HCT116 (cell line): ENCODE results near the gene PCDH20.

Experiments
- ATF3 ChIP-seq: IDR thresholded peaks from 2 replicates; pipeline ENCODE4 v1.6.1; 2012
- CBX3 ChIP-seq: IDR thresholded peaks from 2 replicates; pipeline ENCODE4 v1.6.1; 2012; ENCODE audit warnings: low read depth
- EGR1 ChIP-seq: IDR thresholded peaks from 2 replicates; pipeline ENCODE4 v1.6.1; 2012; ENCODE audit warnings: low read depth
- POLR2A ChIP-seq: IDR thresholded peaks from 2 replicates; pipeline ENCODE4 v1.7.0; 2011; ENCODE audit warnings: borderline replicate concordance; ENCODE audit not compliant: insufficient read depth, insufficient read length; ENCODE audit errors: extremely low read depth
- POLR2AphosphoS5 ChIP-seq: IDR thresholded peaks from 2 replicates; pipeline ENCODE4 v1.6.1; 2011; ENCODE audit warnings: mild to moderate bottlenecking, low read depth, low read length, moderate library complexity
- RAD21 ChIP-seq: IDR thresholded peaks from 2 replicates; pipeline ENCODE4 v1.6.1; 2012; ENCODE audit warnings: low read depth, mild to moderate bottlenecking
- SRF ChIP-seq: IDR thresholded peaks from 2 replicates; pipeline ENCODE4 v1.6.1; 2012; ENCODE audit warnings: low read depth
- TF ChIP-seq, protein P1 (sequence below), 3 experiments: fragments of 200-600 bp in 1 of 3; sonication (generic) in 1 of 3; IDR thresholded peaks in 2 of 3; conservative IDR thresholded peaks in 1 of 3; 2 replicates each; pipeline ENCODE4 v1.5.1; 2012 to 2017; ENCODE audit warnings: low read depth in 2 of 3, low read length in 2 of 3, antibody characterized with exemption in 1 of 3, borderline replicate concordance in 1 of 3, control low read depth in 1 of 3, mild to moderate bottlenecking in 1 of 3, mixed read lengths in 1 of 3, mixed run types in 1 of 3, moderate library complexity in 1 of 3; ENCODE audit not compliant: insufficient read depth in 1 of 3

- TF ChIP-seq ATF3 (no peak), EGR1 (no peak), CBX3 (no peak), RAD21 (no peak), POLR2AphosphoS5 (no peak), POLR2A (no peak), SRF (no peak)
- TF ChIP-seq, protein P1, sequence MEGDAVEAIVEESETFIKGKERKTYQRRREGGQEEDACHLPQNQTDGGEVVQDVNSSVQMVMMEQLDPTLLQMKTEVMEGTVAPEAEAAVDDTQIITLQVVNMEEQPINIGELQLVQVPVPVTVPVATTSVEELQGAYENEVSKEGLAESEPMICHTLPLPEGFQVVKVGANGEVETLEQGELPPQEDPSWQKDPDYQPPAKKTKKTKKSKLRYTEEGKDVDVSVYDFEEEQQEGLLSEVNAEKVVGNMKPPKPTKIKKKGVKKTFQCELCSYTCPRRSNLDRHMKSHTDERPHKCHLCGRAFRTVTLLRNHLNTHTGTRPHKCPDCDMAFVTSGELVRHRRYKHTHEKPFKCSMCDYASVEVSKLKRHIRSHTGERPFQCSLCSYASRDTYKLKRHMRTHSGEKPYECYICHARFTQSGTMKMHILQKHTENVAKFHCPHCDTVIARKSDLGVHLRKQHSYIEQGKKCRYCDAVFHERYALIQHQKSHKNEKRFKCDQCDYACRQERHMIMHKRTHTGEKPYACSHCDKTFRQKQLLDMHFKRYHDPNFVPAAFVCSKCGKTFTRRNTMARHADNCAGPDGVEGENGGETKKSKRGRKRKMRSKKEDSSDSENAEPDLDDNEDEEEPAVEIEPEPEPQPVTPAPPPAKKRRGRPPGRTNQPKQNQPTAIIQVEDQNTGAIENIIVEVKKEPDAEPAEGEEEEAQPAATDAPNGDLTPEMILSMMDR (IDR thresholded peaks at IDR 0.05 in 2 of 3, conservative IDR thresholded peaks at IDR 0.05 in 1 of 3; ENCODE audit: borderline replicate concordance in 1 of 3, insufficient read depth in 1 of 3, low read depth in 2 of 3, low read length in 2 of 3): no peak
Measured at GRCh38 chr13:61406275-61406674, 9.4 kb downstream of the PCDH20 start.
